HG03432 (cell line): ENCODE data around the gene NEIL3.

Experiments
- ATAC-seq: cut with Tn5 transposase; IDR thresholded peaks from one replicate; pipeline ENCODE4 v1.9.1; 2021; ENCODE audit warnings: mild to moderate bottlenecking, moderate library complexity; ENCODE audit not compliant: unreplicated experiment

The NEIL3 gene

DNA sequence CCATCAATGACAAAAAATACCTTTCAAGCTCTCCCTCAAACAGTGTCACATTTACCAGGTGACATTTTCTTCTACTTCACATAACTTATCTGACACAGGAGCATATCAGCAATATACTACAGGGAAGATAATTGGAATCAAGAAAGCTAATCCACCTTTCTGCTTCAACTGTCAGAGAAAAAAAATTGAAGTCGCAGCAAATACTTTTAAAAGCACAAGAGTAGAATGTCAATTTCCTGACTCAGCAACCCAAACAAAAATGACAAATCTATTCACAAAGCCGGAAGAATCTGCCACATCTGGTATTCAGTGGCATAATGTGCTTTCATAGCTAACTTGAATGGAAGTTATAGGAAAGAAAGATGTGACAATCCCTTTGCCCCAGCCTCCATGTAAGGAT lies 95.8 kb downstream of the NEIL3 start:
- no peak for ATAC-seq

DNA sequence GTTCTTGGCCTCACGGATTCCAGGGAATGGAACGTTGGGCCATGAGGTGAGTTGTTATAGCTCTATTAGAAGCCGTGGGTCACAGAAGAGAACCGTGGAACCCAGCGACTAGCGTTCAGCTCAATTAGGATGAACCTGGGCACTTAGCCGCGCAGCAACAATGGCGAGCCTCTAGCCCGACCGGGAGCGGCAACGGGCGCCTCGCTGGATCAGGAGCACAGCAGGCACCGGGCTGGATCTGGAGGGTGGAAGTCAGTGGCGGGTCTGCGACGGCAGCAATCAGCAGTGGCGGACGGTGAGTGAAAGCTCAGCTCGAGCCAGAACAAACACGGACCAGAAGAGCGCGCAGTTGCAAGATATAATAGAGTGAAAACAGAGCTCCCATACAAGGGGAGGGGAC lies 98.3 kb downstream of the NEIL3 start:
- no peak for ATAC-seq

DNA sequence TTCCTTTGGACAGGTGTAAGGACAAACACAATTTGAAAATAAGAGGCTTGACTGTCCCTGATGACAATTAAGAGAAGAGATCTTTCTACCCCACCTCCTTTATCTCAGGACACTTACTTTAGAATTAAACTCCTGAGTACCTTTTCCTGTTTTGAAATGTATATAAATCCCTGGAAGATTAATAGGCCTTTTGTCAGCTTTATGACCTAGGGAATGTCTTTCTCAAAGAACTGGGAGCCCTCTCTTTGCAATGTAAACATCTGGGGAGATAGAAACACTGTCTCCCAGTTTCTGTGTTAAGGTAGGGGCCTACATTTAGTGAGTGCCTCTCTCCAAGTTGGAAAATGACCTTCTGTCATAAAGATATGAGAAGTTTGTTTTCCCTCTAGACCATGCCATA lies 100.9 kb downstream of the NEIL3 start:
- no peak for ATAC-seq

DNA sequence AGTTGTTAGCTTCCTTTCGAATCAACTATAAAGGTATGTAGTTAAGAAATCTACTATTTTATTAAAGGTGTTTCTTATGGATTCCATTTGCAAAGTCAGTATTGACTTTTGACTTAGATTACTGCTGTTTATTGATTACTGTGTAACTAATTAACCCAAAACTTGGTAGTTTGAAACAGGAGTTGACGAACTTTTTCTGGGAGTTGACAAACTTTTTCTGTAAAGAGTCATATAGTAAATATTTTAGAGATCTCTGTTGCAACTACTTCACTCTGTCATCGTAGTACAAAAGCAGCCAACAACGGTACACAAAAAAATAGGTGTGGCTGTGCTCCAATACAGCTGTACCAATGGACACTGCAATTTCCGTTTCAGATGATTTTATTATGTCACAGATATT lies 102.3 kb downstream of the NEIL3 start:
- ATAC-seq: no peak
